Smooth muscle cell (in vitro differentiated cells): ENCODE data around the gene LARGE2. TPM values are rescaled to one million over a fixed set of nuclear protein-coding genes. Genes with fewer than 3 reads are reported as not detected.

Experiments
- DNase-seq: peaks from one replicate; lab custom pipeline; 2025; ENCODE audit not compliant: unreplicated experiment; lab: John Stamatoyannopoulos, UW
- H2AFZ ChIP-seq: fragments of 200-600 bp; sonication (generic); 2 replicates; pipeline ENCODE4 v1.6.0; 2016; ENCODE audit warnings: antibody characterized with exemption, low read depth, mild to moderate bottlenecking
- H3F3A ChIP-seq: fragments of 200-600 bp; sonication (generic); 2 replicates; pipeline ENCODE4 v1.6.0; 2017; ENCODE audit warnings: antibody characterized with exemption, low read depth
- H3K27ac ChIP-seq: fragments of 200-600 bp; sonication (generic); 2 replicates; pipeline ENCODE4 v1.5.1; 2016; ENCODE audit warnings: low read depth, mild to moderate bottlenecking
- H3K27me3 ChIP-seq: fragments of 200-600 bp; sonication (generic); 2 replicates; pipeline ENCODE4 v1.6.1; 2016; ENCODE audit warnings: low read depth, mild to moderate bottlenecking
- H3K36me3 ChIP-seq: fragments of 200-600 bp; sonication (generic); 2 replicates; pipeline ENCODE4 v1.5.1; 2016; ENCODE audit warnings: low read depth
- H3K4me1 ChIP-seq: fragments of 200-600 bp; sonication (generic); 2 replicates; pipeline ENCODE4 v1.5.1; 2016; ENCODE audit warnings: low read depth
- H3K4me2 ChIP-seq: fragments of 200-600 bp; sonication (generic); 2 replicates; pipeline ENCODE4 v1.6.0; 2016; ENCODE audit warnings: mild to moderate bottlenecking
- H3K4me3 ChIP-seq: fragments of 200-600 bp; sonication (generic); 2 replicates; pipeline ENCODE4 v1.5.1; 2016; ENCODE audit warnings: mild to moderate bottlenecking
- H3K79me2 ChIP-seq: fragments of 200-600 bp; sonication (generic); 2 replicates; pipeline ENCODE4 v1.6.0; 2016; ENCODE audit warnings: low read depth, mild to moderate bottlenecking
- H3K9ac ChIP-seq: fragments of 200-600 bp; sonication (generic); 2 replicates; pipeline ENCODE4 v1.6.0; 2016; ENCODE audit warnings: low read depth
- H3K9me3 ChIP-seq: fragments of 200-600 bp; sonication (generic); replicated peaks from 2 replicates; pipeline ENCODE4 v1.5.1; 2016; ENCODE audit warnings: low read depth
- H4K20me1 ChIP-seq: fragments of 200-600 bp; sonication (generic); 2 replicates; pipeline ENCODE4 v1.6.0; 2016; ENCODE audit warnings: low read depth
- CTCF ChIP-seq: fragments of 200-600 bp; sonication (generic); IDR thresholded peaks from 2 replicates; pipeline ENCODE4 v1.5.1; 2017; ENCODE audit warnings: borderline replicate concordance, mild to moderate bottlenecking, antibody characterized with exemption; ENCODE audit not compliant: insufficient read depth, poor library complexity, severe bottlenecking
- WGBS: methylation state at CpG from one replicate; pipeline ENCODE4 v1.1.7; 2016; ENCODE audit warnings: low lambda C conversion rate; 5-methylcytosine and 5-hydroxymethylcytosine counted together
- polyA plus RNA-seq: library from polyadenylated mRNA; unstranded; fragments of >200 nt; fragmentation: Nextera tagmentation; extraction: Ambion mirVana; gene quantifications from 2 replicates; pipeline ENCODE4 v1.2.1, GENCODE V29; 2016
- total RNA-seq: library from RNA; depleted of rRNA; stranded (reverse); fragments of >200 nt; gene quantifications from 2 replicates; pipeline ENCODE4 v1.2.3, GENCODE V29; 2014

Gene LARGE2
- total and polyA plus RNA-seq, 2 experiments from 2014 or later = 0.40 to 0.46 TPM

GRCh38 chr11:45967506-45967905 lies 45.0 kb downstream of the LARGE2 start:
- peaks cover 3% of the 10 kb centered on the region for H3F3A ChIP-seq
- H3K27me3 ChIP-seq = no peaks in the 10 kb centered on the region
- no peaks in the 10 kb centered on the region for H3K4me1 ChIP-seq
- DNase-seq = no peak
- no peak overlapping the region for H3K4me3 ChIP-seq
- no peak overlapping the region for H3K27ac ChIP-seq
- no peak overlapping the region for H2AFZ ChIP-seq
- H3K9ac ChIP-seq = no peak overlapping the region
- peaks cover 20% of the 10 kb centered on the region for H4K20me1 ChIP-seq
- H3K79me2 ChIP-seq = no peaks in the 10 kb centered on the region
- no peaks in the 10 kb centered on the region for H3K9me3 ChIP-seq
- no peak for TF ChIP-seq CTCF
- peaks cover 11% of the 10 kb centered on the region for H3K36me3 ChIP-seq
- 90% methylated on average over 2 of the region's 2 CpGs for whole genome bisulfite sequencing
- H3K4me2 ChIP-seq = no peak overlapping the region

- Histone ChIP-seq H3K9me3 (no peaks in the 10 kb centered on the region), H3K79me2 (no peaks in the 10 kb centered on the region), H3K27ac (no peak overlapping the region), H3K27me3 (no peaks in the 10 kb centered on the region), H3K36me3 (peaks cover 11% of the 10 kb centered on the region), H3F3A (peaks cover 3% of the 10 kb centered on the region), H3K4me1 (no peaks in the 10 kb centered on the region), H2AFZ (no peak overlapping the region), H4K20me1 (peaks cover 21% of the 10 kb centered on the region), H3K4me3 (no peak overlapping the region), H3K9ac (no peak overlapping the region), H3K4me2 (no peak overlapping the region)
- 100% methylated on average over 2 of the region's 2 CpGs for WGBS
- no peak for DNase-seq
- TF ChIP-seq CTCF = no peak
Observed at GRCh38 chr11:45968901-45969300, 46.4 kb downstream of the LARGE2 start.

GRCh38 chr11:45973601-45974000 lies 51.1 kb downstream of the LARGE2 start:
- Histone ChIP-seq H3K27ac (no peak overlapping the region), H3K27me3 (no peaks in the 10 kb centered on the region), H4K20me1 (peaks cover 31% of the 10 kb centered on the region), H3K79me2 (peaks cover 4% of the 10 kb centered on the region), H3F3A (no peaks in the 10 kb centered on the region), H3K4me2 (no peak overlapping the region), H3K4me1 (no peaks in the 10 kb centered on the region), H2AFZ (no peak overlapping the region), H3K9me3 (no peaks in the 10 kb centered on the region), H3K4me3 (no peak overlapping the region), H3K9ac (no peak overlapping the region), H3K36me3 (peaks cover 10% of the 10 kb centered on the region)
- no peak for TF ChIP-seq CTCF
- DNase-seq = no peak
- WGBS = 79% methylated on average over 4 of the region's 4 CpGs

- Histone ChIP-seq H3K4me3 (no peak overlapping the region), H3F3A (no peaks in the 10 kb centered on the region), H4K20me1 (peaks cover 37% of the 10 kb centered on the region), H3K27ac (no peak overlapping the region), H3K9ac (no peak overlapping the region), H3K4me2 (no peak overlapping the region), H3K4me1 (no peaks in the 10 kb centered on the region), H3K27me3 (no peaks in the 10 kb centered on the region), H3K9me3 (no peaks in the 10 kb centered on the region), H3K36me3 (peaks cover 14% of the 10 kb centered on the region), H2AFZ (no peak overlapping the region), H3K79me2 (peaks cover 10% of the 10 kb centered on the region)
- TF ChIP-seq CTCF = no peak
- DNase-seq = no peak
- WGBS = 94% methylated on average over 1 of the region's 1 CpG
Observed at GRCh38 chr11:45974806-45975205, 52.4 kb downstream of the LARGE2 start.
